ENCODE results near the gene PLA2G5. TPM values are rescaled to one million over a fixed set of nuclear protein-coding genes. Genes with fewer than 3 reads are reported as not detected.

PLA2G5 gene
- total and polyA plus RNA-seq, 2 of the 8 experiments (the other 6 are each of a cell fraction or from before 2014, with no cell fraction given): 0.05 TPM; not detected in 1

DNA sequence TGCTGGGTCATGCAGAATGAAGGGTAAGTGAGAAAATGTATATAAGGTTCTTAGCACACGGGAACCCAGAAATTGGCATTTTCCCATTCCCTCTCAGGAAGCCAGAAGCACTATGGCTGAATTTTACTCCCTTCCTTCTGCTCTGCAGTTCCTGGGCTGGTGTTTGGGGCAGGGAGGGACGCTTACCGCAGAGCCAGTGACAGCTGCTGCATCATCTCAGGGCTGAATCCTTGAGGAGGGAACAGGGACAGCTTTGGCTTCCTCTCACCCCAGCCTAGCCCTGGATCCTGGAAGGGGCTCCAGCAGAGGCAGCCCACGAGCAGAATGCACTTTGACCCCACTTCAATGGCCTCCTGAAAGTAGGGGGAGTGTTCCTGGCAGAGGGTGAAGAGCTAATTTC, 37.4 kb downstream of the PLA2G5 start:
- no peak overlapping the region for H2BK120ac ChIP-seq (replicated peaks; ENCODE audit: low read depth, low read length)
- no peak overlapping the region for H3K4me2 ChIP-seq (ENCODE audit: insufficient read depth in 1 of 2, low read depth in 2 of 2, low read length in 2 of 2)
- POLR2A ChIA-PET (ENCODE audit: partially characterized antibody): no interaction called here
- 89% methylated on average over 4 of the region's 4 CpGs; no CpG with 5 or more reads in 1 of the 2 experiments for WGBS, 2 experiments (ENCODE audit: extremely low coverage in 1 of 2, insufficient coverage in 1 of 2, insufficient read length in 1 of 2, insufficient replicate concordance in 2 of 2, low coverage in 1 of 2, low lambda C conversion rate in 2 of 2, missing lambda C conversion rate in 1 of 2)
- DNase-seq (ENCODE audit: low read depth in 1 of 2, low spot score in 2 of 2): no peak
- H2BK12ac ChIP-seq (ENCODE audit: low read depth, low read length): 0 out of 2 replicates have a peak overlapping the region, but pooled peaks have one; percentile 50
- H2BK15ac ChIP-seq (ENCODE audit: low read length): no peak overlapping the region
- FAIRE-seq: no peak
- H2AFZ ChIP-seq (ENCODE audit: low read length): no peak overlapping the region
- no peak overlapping the region for H3K4me3 ChIP-seq (ENCODE audit: extremely low read depth in 1 of 4, insufficient read depth in 2 of 4, low read depth in 3 of 4, low read length in 4 of 4)
- peaks cover 0 to 3% of the 10 kb centered on the region in 2 experiments; a peak in 2 of 4 replicates for H3K9me3 ChIP-seq (ENCODE audit: insufficient read depth in 2 of 2, low read depth in 1 of 2, low read length in 1 of 2)
- H3K23me2 ChIP-seq (ENCODE audit: low read depth, low read length): no peaks in the 10 kb centered on the region
- no peak for TF ChIP-seq CTBP2 (IDR thresholded peaks at IDR 0.05; ENCODE audit: borderline replicate concordance, insufficient read depth, insufficient read length, low read length)
- TF ChIP-seq GTF2F1 (IDR thresholded peaks at IDR 0.05; ENCODE audit: borderline replicate concordance, low read depth, low read length): no peak
- H3K36me3 ChIP-seq (ENCODE audit: control insufficient read depth in 2 of 4, insufficient read depth in 4 of 4, low read length in 3 of 4): no peaks in the 10 kb centered on the region
- no peak overlapping the region for H3K27ac ChIP-seq (ENCODE audit: low read depth, low read length)
- H3K14ac ChIP-seq (ENCODE audit: insufficient read length): no peak overlapping the region
- no peak overlapping the region for H3K23ac ChIP-seq (ENCODE audit: insufficient read length)
- H3K27me3 ChIP-seq (replicated peaks in 1 of 4; ENCODE audit: control insufficient read depth in 3 of 4, extremely low read depth in 1 of 4, insufficient read depth in 3 of 4, low read length in 3 of 4): no peaks in the 10 kb centered on the region
- H3K18ac ChIP-seq (ENCODE audit: extremely low read depth, low read length): no peak overlapping the region; the same call in 1 of the 2 replicates
- H2BK20ac ChIP-seq (ENCODE audit: low read length): no peak overlapping the region
- CTCF ChIA-PET (ENCODE audit: partially characterized antibody): interaction anchor here (1.2 to 3.9 kb wide), 3 partner anchors 8 to 133 kb away, joined by 3 to 14 read pairs (median 4); no protein-coding TSS in a partner anchor
- no peak overlapping the region for H4K5ac ChIP-seq (ENCODE audit: insufficient read length, low read depth, low read length)
- no peaks in the 10 kb centered on the region for H3K79me2 ChIP-seq (ENCODE audit: control insufficient read depth in 1 of 2, insufficient read depth in 2 of 2, low read length in 2 of 2)
- H3K79me1 ChIP-seq (ENCODE audit: low read depth, low read length): no peaks in the 10 kb centered on the region
- no peaks in the 10 kb centered on the region; a peak in 1 of 7 replicates for H3K4me1 ChIP-seq (replicated peaks in 1 of 4; ENCODE audit: control insufficient read depth in 3 of 4, insufficient read depth in 4 of 4, low read length in 3 of 4)
- no peak overlapping the region for H3K4ac ChIP-seq (replicated peaks; ENCODE audit: insufficient read length, low read depth, low read length)
- no peak overlapping the region for H4K8ac ChIP-seq (ENCODE audit: extremely low read depth, insufficient read depth, low read length)
- no peak overlapping the region for H2BK5ac ChIP-seq (ENCODE audit: low read depth, low read length)
- no peak overlapping the region for H4K91ac ChIP-seq (replicated peaks; ENCODE audit: insufficient read length, low read length)
- no peak overlapping the region for H2AK5ac ChIP-seq (ENCODE audit: low read depth, low read length)
- no peak overlapping the region for H3K9ac ChIP-seq (replicated peaks in 1 of 4; ENCODE audit: extremely low read depth in 1 of 4, low read depth in 3 of 4, low read length in 3 of 4)
- no peak overlapping the region for H3K56ac ChIP-seq (replicated peaks; ENCODE audit: insufficient read length, low read depth, low read length)
- H4K20me1 ChIP-seq (replicated peaks in 1 of 2; ENCODE audit: control insufficient read depth in 1 of 2, insufficient read depth in 2 of 2, low read length in 2 of 2): no peaks in the 10 kb centered on the region
